GM19238 (cell line): Measurements from ENCODE around the gene ASIC2.
A peak's percentile ranks its signal among the peaks of the same experiment; 100 is the strongest.

Experiments used
- DNase-seq: peaks from one replicate; pipeline ENCODE4 v3.0.0; 2011; ENCODE audit warnings: low spot score; ENCODE audit not compliant: insufficient read length

Gene ASIC2

DNA sequence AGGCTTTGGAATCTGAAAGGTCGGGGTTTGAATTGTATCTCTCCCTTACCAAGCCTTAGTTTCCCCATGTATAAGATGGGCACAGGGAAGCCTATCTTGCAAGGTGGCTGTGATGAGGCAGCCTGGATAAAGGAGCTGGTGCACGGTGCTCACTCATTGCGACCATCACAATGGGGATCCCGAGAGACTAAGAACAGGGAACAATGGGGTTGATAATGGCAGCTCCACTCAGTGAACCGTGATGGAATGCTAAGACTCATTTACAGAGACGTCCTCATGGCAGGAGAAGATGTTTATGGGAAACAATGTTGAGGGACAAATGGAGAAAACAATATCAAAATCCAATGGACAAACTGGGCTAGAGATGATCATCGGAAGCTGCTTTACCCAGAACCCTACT, 219.7 kb downstream of the ASIC2 start:
- DNase-seq = no peak

DNA sequence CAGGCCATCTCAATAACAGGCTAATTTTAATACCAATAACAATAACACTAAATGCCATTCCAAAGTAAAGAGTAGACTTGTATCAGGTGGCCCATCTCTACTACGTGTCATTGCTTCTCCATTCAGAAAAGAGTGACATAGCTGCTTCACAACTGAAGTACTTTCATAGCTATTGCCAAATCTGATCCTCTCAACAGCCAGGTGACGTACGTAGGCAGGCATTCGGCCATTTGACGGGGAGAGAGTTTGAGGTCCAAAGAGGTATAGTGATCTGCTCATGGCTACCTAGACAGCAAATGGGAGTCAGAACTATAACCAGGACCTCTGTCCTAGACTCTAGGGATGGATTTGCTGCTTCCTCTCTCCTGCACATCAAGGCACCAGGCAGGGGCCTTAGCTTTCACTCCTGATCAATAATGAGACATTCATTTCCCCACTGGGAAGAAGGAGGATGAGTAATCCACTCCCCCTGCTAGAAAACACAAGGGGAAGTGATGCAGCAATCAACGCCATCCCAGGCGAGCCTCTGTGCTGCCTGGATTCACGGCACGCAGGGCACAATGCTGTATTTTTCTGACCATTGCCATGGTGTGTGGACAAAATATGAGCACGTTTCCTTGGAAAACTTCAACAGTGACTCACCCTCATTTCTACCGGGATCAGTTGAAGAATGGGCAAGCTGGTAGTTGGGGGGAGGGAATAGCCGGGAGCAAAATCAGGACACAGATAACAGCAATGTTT, 220.5 kb downstream of the ASIC2 start:
- no peak for DNase-seq

DNA sequence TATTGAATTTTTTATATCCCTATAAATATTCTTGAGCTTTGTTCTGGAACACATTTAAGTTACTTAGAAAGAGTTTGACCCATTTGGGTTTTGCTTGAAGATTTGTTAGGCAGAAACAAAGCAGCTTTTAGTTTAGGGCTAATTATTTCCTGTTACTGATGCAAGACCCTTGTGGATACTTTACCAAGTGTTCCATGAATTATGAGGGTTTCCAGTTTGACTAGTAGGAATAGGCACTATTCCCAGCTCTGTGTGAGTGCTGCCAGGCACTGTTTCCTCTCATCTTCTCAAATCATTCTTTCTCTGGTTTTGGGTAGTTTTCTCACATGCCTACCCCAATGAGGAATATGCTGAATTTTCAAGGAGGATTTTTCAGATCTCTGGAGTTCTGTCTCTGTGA, 221.4 kb downstream of the ASIC2 start:
- DNase-seq = no peak

DNA sequence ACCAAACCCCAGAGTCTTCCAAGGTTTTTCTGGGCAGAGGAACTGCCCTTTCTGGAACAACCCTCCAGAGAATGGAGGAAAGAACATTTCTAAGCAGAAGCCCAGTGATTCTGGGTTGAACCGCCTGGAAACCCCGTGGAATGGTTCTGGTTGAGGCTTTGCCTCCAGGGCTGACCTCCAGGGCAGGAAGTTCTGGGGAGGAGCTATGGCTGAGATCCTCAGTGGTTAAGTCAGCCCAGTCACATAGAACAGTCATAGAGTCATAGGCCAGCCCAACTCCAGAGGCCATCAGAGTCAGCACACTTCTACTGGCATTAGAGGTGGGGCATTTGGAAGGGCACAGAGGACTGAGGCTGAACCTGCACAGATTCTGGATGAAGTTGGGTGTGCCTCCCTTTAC, 235.5 kb downstream of the ASIC2 start:
- no peak for DNase-seq

DNA sequence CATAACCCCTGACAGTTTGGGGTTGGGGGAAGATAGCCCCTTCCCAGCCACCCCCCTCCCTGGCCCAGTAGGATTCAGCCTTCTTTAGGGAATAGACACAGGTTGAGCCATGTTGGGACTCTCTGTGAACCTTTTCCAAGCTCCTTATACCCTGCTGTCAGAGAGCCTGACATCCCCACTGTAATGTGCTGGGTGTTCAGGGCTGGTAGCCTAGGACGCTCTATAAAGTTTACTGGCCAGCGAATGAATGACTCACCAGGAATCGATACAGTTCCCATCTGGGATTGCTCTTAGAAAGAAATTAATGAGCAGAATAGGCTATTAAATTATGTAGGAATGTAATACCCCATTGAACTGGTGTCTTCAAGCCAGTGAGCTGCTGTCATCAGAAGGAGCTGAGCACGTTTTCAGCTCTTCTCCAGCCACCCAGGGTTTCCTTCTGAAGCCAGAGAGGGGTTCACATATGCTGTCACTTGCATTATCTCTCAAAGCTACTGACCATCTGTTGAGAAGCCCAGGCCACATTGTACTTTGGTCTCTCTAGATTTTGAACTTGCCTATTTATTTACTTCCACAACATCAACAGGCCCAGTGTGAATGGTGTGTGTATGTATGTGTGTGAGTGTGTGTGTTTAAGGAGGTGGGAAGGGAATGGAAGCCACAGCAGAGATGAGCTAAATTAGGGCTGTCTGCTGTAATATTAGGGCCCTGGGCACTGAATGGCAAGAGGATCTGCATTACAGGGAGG, 236.5 kb downstream of the ASIC2 start:
- DNase-seq = no peak

DNA sequence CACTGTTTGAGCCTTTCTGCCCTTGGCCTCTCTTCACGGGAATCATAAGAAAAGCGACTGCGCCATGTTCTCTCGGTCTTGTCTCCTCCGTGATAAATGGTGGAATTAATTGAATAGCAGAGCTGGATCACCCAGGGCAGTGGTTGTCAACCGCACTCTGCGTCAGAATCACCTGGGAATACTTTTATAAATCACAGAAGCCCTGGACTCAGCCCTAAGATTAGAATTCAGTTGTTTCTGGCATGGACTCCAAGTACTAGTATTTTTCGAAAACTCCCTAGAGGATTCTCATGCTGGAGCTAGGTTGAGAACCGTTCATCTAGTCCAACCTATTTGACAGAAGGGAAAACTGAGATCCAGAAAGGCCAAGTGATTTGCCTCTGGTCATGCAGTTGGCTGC, 237.3 kb downstream of the ASIC2 start:
- DNase-seq = no peak

DNA sequence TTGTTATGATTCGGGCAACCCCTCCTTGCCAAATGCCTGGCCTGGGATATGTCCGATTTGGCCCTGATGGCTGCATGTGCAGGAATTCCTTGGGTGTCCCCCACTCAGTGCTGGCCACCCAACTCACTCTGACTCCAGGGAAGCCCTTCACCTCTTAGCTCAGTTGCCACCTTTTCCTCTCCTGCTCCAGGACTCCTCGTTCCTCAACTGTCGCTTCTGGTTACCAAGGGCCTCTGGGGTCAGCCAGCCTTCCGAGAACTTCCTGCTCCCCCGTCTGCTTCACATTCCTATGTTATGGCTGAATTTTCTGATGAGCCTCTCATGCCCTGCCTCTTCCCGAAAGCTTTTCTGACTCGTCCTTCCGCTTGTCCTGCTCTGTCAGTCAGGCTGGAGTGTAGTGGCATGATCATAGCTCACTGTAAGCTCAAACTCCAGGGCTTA, 237.9 kb downstream of the ASIC2 start:
- no peak for DNase-seq

DNA sequence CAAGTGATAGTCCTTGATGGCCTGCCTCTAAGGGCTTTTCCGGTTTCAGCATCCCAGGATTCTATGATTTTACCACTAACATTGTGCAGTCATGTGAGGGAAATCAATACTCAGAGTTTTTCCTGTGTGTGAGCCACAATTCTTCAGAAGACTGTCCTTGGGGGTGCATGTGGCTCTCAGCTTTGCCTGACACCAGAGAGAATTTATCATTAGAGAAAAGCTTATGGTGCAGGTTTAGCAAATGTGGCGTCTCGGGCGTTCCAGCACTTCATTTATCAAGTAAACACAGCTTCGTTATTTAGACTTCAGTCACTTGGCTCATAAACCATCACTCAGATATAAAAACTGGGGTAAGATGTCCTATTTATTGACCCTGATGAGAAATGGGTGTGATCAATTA, 238.7 kb downstream of the ASIC2 start:
- no peak for DNase-seq

DNA sequence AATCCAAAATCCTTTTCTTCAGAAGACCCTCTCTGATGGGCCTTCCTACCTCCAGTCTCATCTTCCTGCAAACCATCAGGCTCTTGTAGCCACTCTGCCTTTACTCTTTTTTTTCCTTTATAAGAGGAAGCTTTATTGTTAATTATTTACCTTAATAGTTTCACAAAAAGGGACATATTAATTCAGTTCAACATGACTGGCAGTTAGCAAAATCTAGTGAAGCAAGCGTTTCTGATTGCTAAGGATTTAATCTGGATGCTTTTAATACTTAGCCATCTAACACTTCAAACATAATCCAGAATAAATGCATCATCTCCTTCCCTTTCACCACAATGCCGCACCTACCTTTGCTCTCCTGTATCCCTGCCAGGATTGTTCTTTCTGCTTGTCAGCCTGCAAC, 239.4 kb downstream of the ASIC2 start:
- no peak for DNase-seq

DNA sequence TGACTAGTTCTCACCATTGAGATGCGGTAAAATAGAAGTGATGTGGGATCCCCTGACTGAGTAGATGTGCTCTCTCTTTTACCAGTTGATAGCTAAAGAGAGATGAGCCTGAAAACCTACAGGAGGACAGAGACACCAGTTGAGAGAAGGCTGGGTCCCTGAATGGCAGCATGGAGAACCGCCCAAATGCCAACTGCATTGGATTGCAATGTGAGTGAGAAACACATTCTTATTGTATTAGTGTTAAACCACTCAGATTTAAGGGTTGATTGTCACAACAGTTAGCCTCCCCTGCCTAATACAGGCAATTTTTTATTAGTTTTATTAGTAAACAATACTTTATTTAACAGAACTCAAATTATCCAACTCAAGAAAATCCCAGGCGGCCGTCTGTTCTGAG, 240.2 kb downstream of the ASIC2 start:
- DNase-seq = no peak

DNA sequence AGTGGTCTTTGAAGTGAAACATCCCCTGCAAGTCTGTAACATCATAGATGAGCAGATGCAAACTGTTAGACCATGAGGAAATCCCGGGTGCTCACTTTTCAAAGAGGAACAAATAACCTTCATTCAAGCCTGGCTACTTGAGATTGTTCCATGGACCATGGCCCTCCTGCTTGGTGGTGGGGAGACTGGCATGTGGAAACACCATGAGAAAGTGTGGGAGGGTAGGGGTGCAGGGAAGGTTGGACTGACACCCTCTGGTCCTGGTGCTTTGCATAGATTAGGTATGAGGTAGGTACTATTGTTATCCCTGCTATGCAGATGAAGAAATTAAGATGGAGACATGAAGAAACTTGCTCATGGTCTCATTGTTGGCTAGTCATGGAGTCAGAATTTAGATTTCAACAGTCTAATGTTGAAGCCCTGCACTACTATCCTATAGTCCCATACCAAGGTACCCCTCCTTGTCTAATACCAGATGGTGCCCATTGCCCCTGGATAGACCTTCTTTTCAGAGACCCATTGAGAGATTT, 242.4 kb downstream of the ASIC2 start:
- no peak for DNase-seq

DNA sequence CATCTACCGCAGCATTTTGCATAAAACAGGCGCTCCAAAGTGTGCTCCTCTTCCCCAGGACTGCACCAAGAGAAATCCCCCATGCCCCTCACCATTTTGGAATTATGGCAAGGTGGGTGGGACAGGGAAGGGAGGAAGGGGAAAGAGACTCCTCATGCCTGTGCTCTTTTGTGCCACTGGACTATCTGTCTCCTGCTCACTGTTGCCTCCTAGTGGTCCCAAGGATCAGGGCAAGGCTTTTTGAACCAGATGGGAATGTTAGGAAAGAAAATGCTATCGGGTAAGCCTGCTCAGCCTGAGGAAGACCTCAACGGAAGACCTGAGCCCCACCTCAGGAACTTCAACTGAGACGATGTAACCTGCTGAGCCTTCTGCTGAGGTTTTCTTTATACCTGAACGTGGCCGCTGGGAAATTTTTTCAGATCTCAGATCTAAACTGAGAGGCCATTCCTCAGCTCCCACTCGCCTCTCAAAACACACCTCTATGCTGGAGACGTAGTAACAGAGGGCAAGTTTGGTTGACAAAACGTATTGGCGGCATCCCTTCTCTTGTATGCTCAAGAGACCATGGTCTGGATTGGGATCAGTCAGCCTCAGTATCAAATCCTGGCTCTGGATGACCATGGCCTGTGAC, 243.2 kb downstream of the ASIC2 start:
- peak; percentile 33 for DNase-seq

DNA sequence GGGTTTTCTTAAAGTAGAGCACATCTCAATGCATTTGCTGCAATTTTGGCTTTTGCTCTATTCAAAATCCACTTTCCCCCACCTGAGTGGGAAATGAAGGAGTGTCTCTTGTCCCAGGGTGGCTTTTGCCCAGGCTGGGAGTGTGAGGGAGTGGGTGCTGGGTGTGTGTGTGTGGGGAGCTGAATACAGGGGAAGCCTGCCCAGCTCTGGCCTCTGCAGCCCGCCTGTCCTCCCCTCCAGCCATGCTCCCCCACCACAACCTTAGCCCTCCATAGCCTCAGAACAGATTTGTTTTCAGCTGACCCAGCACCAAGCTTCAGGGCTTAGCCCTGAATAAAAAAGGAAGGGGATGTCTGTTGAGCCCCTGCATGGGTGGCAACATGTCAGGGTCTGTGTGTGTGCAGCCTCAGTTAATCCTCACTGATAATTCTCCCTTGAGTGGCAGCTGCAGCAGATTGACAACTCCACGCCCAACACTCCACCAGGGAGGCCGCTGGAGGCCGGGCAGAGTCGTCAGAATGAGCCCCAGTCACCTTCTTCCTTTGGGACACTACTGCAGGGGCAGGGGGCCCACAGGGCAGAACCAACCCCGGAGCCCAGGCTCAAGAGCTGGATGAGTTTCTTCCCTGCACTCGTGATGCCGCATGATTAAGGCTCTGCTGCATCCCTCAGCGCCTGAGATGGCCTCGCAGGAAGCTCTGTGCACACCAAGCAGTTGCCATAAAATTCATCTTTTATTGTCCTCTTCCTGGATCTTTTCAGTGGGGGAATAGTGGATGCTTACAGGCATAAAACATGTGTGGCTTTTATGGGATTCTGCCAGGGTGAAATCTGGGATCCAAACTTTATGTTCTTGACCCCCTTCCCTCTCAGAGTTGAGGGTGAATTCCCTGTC, 246.5 kb downstream of the ASIC2 start:
- DNase-seq = no peak

DNA sequence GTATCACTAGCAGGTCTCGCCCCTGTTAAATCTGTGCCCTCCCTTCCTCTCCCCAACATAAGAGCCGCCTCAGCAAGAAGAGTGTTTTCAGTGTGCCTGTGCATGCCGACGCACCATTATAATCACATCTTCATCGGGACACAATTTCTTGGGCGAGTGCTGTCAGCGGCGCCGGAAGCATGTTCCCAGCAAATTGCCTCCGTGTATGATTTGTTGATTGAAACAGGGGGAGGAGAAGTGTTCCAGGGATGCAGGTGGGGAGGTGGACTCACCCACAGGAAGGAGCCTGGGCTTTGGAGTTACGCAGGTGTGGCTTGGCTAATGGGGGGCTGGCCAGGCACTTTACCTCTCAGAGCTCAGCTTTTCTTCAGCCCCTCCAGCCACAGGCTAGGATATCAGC, 247.9 kb downstream of the ASIC2 start:
- no peak for DNase-seq

DNA sequence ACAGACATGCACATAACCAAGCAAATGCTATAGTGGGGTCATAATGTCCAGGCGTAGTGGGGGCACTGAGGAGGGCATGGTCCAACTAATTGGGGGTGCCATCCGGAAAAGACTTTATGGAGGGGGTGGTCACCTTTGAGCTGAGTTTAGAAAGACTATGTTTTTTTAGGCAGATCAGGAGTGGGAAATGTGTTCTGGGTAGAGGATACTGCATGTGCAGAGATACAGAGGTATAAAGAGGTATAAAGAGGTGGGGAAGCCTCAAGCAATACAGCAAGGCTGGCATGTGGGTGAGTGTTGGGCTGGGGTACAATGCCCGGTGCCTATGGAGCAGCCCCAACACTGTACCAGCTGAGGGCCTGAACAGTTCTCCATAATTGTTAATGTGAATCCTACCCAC, 248.3 kb downstream of the ASIC2 start:
- no peak for DNase-seq

DNA sequence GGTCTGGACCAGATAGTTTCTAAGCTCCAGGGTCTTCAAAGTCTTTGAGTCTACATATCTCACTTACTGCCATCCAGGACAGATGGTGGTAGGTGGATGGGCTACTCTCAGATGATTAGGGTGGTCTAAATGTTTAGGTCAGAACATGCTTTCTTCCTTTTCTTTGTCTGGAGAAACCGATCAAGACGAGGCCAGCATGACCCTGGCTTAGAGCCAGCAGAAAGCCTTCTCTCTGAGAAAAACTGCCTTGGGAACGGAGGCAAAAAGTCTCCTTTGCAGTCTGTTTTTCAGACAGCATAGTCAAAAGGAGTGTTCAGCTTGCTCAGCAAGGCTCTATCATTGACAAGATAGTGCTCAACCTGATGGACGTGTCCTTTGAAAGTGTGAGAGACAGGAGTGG, 252.6 kb downstream of the ASIC2 start:
- no peak for DNase-seq

DNA sequence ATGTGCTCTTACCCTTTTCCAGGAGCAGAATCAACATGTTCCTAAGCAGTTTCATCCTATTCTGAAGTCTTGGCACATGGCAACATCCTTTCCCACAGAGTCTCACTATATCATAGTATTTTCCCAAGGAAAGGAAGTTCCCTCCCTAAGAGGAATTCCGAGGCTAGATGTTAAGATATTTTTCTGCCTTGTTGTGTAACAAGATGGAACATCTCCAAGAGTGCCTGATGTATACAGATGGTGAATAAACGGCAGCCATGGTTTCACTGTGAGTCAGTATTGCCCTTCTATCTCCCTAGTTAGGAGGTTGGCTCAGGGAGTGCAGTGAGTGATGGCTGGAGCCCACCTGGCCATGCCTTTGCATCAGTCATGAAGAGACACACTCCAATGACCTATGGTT, 253.2 kb downstream of the ASIC2 start:
- DNase-seq = no peak

DNA sequence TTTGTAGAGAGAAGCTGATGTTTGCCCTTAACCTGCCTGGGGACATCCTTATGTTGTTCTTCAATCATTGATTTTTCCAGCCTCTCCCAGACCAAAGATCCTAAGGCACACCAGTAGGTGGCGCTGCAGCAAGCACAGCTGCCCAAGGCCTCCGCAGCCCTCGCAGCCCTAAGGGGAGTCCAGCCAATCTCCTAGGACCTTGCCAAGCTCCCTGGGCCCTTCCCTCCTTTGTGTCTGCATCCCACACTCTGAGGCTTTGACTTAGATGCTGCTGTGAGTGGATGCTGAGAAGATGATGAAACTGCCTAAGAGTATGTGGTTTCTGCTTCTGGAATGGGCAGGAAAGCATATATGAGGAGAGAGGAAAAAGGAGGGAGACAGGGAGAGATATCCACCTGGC, 254.4 kb downstream of the ASIC2 start:
- DNase-seq = no peak

DNA sequence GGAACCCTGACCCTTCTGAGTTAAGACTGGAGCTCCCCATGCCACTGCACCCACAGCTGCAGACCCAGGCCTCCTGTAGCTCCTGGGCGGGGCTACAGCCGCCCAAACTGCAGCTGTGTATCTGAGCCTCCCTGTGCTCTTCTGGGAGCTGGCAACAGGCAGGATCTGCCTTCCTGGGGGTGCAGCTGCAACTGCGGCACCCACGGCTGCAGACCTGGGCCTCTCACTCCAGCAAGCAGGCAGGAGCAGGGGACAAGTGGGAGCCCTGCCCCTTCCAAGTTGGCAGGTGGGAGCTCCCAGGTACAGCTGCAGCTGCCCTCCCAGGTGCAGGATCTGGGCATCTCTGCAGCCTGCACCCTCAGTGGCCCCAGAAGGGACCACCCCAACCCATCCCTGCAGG, 259.9 kb downstream of the ASIC2 start:
- DNase-seq = no peak

DNA sequence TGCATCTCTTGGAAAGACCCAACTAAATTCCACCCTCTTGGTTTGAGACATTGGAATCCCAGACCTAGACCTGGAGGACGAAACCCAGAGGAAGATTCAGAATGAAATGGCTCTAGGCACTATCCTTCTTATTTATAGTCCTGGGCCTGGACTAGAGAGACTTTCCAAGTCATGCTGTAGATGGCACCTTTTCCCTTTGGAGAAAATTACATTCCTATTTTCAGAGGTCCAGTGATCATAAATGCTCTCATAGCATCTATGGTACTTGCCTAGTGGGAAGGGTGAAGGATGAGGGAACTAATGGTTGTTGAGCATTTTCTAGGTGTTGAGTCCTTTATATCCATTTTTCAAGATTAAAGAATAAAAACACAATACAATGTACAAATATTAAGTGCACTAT, 264.3 kb downstream of the ASIC2 start:
- DNase-seq = no peak

DNA sequence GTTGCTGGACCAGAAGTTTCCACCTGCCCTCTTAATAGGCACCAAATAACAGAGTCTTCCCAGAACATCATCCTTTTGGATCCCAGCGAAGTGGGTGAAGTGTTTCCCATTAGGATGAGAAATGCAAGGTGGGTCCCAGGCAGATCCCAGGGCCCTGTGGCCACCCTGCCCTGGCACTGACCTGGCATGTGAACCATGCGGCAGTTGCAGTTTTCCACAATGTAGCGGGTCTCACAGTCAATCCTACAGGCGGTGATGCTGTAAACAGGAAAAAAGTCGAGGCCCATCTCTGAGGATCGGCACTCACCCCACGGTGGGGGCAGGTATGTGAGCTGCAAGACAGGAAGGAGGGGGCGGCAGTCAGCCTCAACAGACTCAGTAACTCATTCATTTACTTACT, 265.0 kb downstream of the ASIC2 start:
- no peak for DNase-seq
